HG02943 (cell line): ENCODE results near the gene SPECC1L.
A peak's percentile ranks its signal among the peaks of the same experiment; 100 is the strongest.

Experiments
- ATAC-seq: cut with Tn5 transposase; IDR thresholded peaks from one replicate; pipeline ENCODE4 v1.9.1; 2021; ENCODE audit warnings: mild to moderate bottlenecking, low read depth, moderate library complexity; ENCODE audit not compliant: unreplicated experiment

The SPECC1L gene

GRCh38 chr22:24424001-24424900 is 153.6 kb downstream of the SPECC1L start:
- no peak for ATAC-seq

- no peak for ATAC-seq
Observed at GRCh38 chr22:24424901-24425775, 154.5 kb downstream of the SPECC1L start.

GRCh38 chr22:24426436-24426835 is 155.8 kb downstream of the SPECC1L start:
- ATAC-seq: no peak

GRCh38 chr22:24426851-24427499 is 156.3 kb downstream of the SPECC1L start:
- ATAC-seq: no peak

GRCh38 chr22:24427500-24428164 is 157.0 kb downstream of the SPECC1L start, which contains the start of gene ADORA2A:
TSS of gene ADORA2A (plus strand) at chr22:24427599. CDS start at chr22:24433405, 5,806 bp downstream.
- ATAC-seq: peak; percentile 58

GRCh38 chr22:24428751-24429410 is 158.2 kb downstream of the SPECC1L start:
- ATAC-seq: no peak

- ATAC-seq: no peak
Observed at GRCh38 chr22:24429411-24430365, 159.1 kb downstream of the SPECC1L start.

GRCh38 chr22:24430431-24431308 is 160.0 kb downstream of the SPECC1L start:
- no peak for ATAC-seq

- ATAC-seq: no peak
Observed at GRCh38 chr22:24431309-24432034, 160.8 kb downstream of the SPECC1L start.

- no peak for ATAC-seq
Observed at GRCh38 chr22:24432059-24432853, 161.6 kb downstream of the SPECC1L start.

- ATAC-seq: no peak
Observed at GRCh38 chr22:24433001-24433827, 162.6 kb downstream of the SPECC1L start.

- peak; percentile 54 for ATAC-seq
Observed at GRCh38 chr22:24433828-24434470, 163.3 kb downstream of the SPECC1L start.

GRCh38 chr22:24434471-24435322 is 164.1 kb downstream of the SPECC1L start:
- peak; percentile 56 for ATAC-seq

- ATAC-seq: no peak
Observed at GRCh38 chr22:24435323-24435645, 164.7 kb downstream of the SPECC1L start.
